ENCODE measurements around the gene PRDX2.
"Not testable (repeated sequence)": the region's sequence is repeated elsewhere in the genome, so short reads cannot be mapped to it uniquely, and the experiment has no call there.

The PRDX2 gene

GRCh38 chr19:12801466-12802266, at the start of gene PRDX2, which contains the start of gene THSD8:
TSS of gene PRDX2 (minus strand) at chr19:12801800. CDS start at chr19:12801261, 539 bp downstream.
TSS of gene THSD8 (plus strand) at chr19:12802069. CDS start at chr19:12802072, 3 bp downstream.
- DNase-seq (ENCODE audit: low read depth in 2 of 2), result peak; percentile 60 to 73

DNA sequence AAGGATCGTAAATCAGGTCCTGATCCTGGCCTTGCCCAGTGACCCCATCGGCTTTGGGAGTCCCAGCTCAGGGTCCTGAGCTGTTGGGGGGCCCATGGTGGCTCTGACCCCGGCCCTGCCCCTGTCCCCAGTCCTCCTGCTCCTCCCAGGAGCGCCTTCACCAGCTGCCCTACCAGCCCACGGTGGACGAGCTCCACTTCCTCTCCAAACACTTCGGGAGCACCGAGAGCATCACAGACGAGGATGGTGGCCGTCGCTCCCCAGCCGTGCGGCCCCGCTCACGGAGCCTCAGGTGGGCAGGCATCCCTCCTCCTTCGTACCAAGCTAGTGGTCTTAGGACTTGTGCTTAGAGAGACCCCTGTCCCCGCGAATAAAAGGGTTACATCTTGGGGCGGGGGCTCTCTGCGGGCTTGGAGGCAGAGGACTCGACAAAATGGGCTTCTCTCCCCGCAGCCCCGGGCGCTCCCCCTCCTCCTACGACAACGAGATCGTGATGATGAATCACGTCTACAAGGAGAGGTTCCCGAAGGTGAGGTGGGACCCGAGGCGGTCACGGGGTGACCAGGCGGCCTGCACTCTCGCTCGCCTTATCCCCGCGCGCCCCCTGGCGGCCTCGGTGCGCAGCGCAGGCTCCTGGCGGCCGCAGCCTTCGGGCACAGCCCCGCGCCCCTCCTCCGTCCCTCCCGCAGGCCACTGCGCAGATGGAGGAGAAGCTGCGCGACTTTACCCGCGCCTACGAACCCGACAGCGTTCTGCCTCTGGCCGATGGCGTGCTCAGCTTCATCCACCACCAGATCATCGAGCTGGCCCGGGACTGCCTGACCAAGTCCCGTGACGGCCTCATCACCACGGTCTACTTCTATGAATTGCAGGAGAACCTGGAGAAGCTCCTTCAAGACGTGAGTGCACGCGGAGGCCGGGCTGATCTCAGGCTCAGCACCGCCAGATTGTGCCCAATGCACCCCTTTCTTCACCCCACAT, 45.8 kb upstream of the PRDX2 start:
- peak; percentile 69 to 83 for DNase-seq (ENCODE audit: low read depth in 2 of 2)

GRCh38 chr19:12846613-12847012, 45.0 kb upstream of the PRDX2 start:
- DNase-seq (ENCODE audit: low read depth in 2 of 2), result not testable (repeated sequence)

DNA sequence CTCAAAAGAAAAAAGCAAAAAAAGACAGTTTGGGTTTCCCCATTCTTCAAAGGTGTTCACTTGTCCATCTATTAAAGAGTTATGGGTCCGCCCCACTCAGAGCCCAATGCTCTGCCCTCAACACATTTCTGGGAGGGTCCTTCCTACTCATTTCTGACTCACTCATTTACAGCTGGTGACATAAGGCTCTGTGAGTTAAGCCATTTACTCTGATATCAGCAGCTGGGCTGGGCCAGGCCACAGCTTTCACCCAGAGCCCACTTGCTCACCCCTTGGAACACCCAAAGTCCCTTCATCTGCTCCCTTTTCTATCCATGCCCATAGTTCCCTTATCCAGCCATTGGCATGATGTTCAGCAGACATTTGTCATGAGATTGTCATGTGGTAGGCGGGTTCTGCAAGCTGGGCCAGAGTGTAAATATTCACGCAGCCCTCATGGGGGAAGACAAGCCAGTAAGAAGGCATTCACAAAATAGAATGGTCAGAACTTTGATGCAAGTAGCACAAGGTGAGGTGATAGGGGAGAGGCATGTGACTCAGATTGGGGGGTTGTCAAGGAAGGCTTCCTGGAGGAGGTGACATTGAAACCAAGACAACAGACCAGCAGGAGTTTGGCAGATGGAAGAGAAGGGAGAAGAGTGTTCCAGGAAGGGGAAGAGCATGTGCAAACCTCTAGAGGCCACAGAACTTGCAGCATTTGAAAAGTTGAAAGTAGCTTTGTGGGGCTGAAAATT, 42.6 kb upstream of the PRDX2 start:
- DNase-seq (ENCODE audit: low read depth in 2 of 2), result no peak

GRCh38 chr19:12843328-12843727, 41.7 kb upstream of the PRDX2 start:
- no peak for DNase-seq (ENCODE audit: low read depth in 2 of 2)

DNA sequence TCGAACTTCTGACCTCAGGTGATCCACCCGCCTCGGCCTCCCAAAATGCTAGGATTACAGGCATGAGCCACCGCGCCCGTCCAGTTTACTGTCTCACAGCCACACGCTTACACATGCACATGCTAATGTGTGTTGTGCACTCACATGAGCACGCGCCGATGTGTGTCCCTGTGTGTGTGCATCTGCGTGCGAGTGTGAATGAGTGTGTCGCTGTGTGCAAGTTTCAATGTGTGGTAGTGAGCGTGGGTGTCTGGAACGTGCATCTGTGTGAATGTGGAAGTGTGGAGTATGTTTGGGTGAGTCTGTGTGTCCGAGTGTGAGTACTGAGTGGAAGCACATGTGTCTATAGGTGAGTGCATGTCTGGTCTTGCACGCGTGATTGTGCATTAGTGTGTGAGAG, 40.9 kb upstream of the PRDX2 start:
- no peak for DNase-seq (ENCODE audit: low read depth in 2 of 2)

DNA sequence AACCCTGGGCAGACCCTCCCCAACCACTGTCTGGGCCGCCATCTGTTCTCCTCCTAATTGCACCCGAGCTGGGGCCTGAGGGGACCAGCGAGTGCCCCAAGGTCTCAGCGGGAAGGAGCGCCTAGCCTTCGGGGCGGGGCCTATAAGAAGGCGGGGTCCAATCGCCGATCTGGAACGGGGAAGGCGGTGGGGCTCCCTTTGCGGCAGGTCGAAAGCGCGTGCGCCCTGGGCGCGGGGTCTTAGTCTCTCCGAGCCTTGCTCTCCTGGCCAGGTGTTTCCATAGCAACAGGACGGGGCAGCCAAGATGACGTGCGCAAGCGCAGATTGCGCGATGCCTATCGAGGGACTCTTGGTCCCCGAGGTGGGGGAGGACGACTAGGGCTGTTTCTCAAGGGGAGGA, 39.5 kb upstream of the PRDX2 start:
- DNase-seq (ENCODE audit: low read depth in 2 of 2), result no peak

DNA sequence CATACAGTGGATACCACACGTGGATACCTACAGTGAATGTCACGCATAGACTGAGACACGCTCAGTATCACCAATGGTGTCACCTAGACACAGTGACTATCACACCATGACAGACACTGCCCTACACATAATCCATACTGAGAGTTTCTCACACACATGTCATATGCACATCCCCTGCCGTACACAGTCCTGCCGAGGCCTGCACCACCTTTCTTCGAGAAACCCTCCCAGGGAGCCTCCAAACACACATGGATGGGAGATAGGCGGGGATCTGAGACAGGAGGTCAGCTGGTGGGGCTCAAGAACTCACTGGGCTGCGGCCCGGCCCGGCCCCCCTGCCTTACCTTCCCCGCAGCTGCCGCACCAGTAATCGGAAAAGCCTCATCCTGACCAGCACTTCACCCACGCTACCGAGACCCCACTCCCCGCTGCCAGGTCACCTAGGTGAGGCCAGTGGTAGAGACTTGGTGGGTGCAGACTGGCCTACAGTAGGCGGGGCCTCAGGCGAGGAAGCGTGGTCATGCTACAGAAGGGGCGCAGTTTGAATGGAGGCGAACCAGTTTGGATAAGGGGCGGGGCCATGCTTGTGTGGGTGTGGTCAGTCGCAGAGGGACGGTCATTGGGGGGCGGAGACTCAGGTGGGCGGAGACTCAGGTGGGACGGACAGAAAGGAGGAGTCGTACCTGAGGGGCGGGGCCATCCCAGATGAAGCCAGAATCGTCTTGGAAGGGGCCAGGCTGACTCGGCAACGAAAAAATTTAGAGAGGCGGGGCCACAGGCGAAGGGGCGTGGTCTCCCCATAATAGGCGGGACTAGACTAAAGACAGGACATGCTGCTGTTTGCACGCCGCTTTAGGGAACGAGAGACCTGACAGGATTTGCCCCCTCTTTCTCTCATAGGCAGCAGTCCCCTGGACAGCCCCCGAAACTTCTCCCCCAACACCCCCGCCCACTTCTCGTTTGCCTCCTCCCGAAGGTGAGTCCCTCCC, 38.8 kb upstream of the PRDX2 start:
- DNase-seq (ENCODE audit: low read depth in 2 of 2), result peak in 1 of 2 experiments; percentile 64

- DNase-seq (ENCODE audit: low read depth in 2 of 2), result no peak
Measured at GRCh38 chr19:12838886-12839756, 37.5 kb upstream of the PRDX2 start.

DNA sequence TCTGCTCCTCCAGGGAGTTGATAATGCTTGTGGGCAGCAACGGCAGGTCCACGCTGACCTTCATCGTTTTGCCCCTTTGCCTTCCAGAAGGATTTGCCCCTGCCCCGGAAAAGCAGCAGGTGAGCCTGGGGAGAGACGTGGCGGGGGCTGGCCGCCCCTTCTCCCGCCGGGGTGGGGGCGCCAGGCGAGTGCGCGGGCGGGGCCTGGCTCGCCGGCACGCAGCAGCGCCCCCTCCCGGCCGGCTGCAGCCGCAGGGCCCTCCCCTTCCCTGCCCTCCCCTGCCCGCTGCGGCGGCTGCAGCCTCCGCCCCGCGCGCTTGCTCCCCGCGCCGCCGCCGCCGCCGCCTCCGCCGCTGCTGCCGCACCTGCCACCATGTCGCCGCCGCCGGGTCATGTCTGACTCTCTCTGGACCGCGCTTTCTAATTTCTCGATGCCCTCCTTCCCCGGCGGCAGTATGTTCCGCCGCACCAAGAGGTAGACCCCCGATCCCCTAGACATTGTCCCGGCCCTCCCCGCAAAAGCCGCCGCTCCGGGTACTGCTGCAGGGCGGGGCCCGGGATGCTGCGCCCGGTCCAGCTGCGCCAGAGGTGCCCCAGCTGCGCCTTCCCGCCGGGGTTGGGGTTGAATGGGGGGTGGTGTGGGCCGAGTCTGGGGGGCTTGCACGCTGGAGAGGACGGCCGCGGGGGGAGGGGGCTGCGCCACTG, 36.7 kb upstream of the PRDX2 start, which contains the start of gene MAST1:
Gene MAST1 (plus strand): TSS at position 334 of the 704 bp plus-strand sequence. CDS start 58 bp downstream, at position 392.
- DNase-seq (ENCODE audit: low read depth in 2 of 2), result peak in 1 of 2 experiments; percentile 37

DNA sequence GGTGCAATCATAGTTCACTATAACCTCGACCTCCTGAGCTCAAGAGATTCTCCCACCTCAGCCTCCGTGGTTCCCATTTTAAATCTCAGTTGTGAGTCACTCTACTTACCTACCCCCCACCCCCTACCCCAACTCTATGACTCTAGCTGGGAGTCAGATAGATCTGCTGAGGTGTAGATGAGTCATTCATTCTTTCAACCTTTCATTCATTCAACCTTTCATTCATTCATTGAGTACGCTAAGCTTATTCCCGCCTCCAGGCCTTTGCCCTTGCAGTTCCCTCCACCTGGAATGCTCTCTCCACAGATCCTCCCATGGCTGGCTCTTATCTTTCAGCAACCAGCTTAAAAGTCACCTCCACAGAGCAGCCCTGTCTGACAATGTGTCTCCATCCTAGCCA, 35.6 kb upstream of the PRDX2 start:
- DNase-seq (ENCODE audit: low read depth in 2 of 2), result no peak

GRCh38 chr19:12836529-12836863, 34.9 kb upstream of the PRDX2 start:
- DNase-seq (ENCODE audit: low read depth in 2 of 2), result no peak

- DNase-seq (ENCODE audit: low read depth in 2 of 2), result peak in 1 of 2 experiments; percentile 28
Measured at GRCh38 chr19:12834976-12835757, 33.6 kb upstream of the PRDX2 start.

DNA sequence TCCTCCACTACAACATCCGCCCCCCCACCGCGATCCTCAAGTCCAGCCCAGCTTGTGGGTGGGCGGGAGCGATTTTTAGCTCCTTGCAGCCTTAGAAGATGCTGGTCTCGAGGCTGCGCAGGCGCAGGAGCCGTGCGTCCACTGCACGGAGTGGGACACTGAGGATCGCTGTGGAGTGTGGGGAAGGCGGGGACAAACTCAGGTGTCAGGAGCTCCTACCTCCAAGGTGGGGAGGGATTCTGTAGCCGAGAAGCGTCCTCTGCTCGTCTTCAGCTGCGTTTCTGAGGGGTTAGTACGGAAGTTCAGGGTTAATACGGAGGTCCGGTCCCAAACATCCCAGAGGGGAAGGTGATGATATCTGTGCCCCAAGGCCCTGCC, 33.0 kb upstream of the PRDX2 start, which contains the start of gene RTBDN:
Gene RTBDN (minus strand): TSS at position 14 of the 378 bp plus-strand sequence. CDS start 4,600 bp downstream, outside the sequence.
- DNase-seq (ENCODE audit: low read depth in 2 of 2), result no peak

DNA sequence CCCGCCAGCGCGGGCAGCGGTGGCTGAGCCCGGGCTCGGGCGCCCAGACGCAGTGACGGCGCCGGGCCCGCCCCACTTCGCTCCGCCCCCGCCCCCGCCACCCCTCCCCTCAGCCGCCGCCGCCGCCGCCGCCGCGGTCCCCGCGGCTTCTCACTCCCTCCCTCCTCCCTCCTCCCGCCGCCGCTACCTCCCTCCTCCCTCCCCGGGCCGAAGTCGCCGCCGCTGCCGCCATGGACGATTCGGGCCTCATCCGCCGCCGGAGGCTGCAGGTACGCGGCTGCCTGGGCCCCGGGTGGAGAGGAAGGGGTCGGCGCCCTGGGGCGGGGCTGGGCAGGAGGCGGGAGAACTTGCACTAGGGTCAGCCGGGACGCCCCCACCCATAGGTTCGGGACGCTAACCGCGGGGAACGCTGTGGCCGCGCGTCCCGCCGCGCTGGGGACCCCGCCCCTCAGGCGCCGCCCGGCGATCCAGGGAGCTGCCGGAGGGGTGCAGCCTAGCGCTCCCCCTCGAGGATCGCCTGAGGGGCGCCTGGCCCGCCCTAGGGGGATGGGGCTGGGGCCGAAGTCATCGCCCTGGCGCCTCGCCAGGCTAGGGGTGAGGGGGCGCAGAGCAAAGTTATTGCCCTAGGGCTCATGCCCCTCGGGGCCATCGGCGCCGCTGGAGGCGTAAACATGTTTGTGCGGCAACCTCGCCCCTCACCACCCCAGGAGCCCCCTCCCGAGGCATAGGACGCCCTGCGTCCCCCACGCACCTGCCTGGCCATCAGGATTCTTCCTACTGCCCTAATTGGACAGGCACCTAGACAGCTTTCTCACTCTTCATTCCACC, 32.4 kb upstream of the PRDX2 start:
- no peak for DNase-seq (ENCODE audit: low read depth in 2 of 2)

DNA sequence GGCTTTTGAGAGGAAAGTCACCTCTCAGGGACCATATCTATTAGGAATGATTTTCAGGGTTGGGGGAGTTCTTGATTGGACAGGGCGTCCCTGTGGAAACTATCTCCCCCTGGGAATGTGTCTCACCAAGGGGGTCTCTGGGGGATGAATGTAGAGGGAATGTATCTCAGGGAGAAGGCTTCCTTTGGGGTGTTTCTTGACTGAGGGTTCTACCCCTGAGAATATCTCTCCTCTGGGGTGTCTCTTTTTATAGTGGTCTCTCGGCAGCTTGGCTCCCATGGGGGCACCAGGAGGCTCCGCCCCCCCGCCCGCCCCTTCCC, 31.8 kb upstream of the PRDX2 start:
- no peak for DNase-seq (ENCODE audit: low read depth in 2 of 2)

GRCh38 chr19:12828494-12828893, 26.9 kb upstream of the PRDX2 start:
- DNase-seq (ENCODE audit: low read depth in 2 of 2), result peak in 1 of 2 experiments; percentile 36

Measured in stimulated activated CD4-positive, alpha-beta T cell treated with anti-CD3 and anti-CD28 coated beads, Interleukin-12 subunit alpha, Interleukin-12 subunit beta, amount 100 ng/mL, for 24 hours (primary cell).